T1000 (cell line): ENCODE data around the gene ERG28.

Experiments used
- DNase-seq: peaks from one replicate; lab custom pipeline; 2025; ENCODE audit warnings: mixed read lengths; lab: John Stamatoyannopoulos, UW

Gene ERG28

DNA sequence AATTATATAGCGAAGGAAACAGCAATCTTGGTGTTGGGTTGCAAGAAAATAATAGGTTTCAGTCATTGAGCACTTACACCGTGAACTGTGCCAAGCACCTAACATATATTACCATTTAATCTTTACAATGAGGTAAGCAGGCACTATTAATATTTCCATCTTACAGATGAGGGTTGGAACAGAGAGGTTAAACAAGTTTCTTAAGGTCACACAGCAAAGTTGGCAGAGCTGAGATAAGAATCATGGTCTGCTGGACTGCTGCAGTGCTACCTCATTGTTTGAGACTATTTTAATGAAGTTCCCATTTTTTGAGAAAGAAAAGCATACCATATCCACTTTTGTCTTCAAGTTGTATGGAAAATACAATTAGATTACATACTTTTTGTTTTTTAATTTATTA, 1.7 kb downstream of the ERG28 start:
- DNase-seq: no peak

DNA sequence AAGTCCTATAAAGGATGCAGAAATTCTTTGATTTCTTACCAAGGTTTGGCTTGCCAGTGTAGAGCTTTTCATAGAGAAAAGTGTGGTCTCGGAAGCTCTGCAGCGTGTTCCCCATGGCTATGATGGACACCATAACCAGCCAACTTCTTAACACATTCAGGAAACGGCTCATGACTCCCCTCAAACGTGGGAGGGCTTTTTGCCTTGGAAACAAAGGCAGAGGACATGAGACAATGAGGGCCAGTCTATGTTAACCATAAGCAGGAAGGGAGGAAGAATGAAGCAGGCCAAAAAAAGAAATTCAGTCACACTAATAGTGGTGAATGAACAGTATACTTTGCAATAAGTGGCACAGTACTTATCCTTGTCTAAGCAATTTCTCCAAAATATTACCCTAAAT, 3.3 kb downstream of the ERG28 start:
- no peak for DNase-seq

DNA sequence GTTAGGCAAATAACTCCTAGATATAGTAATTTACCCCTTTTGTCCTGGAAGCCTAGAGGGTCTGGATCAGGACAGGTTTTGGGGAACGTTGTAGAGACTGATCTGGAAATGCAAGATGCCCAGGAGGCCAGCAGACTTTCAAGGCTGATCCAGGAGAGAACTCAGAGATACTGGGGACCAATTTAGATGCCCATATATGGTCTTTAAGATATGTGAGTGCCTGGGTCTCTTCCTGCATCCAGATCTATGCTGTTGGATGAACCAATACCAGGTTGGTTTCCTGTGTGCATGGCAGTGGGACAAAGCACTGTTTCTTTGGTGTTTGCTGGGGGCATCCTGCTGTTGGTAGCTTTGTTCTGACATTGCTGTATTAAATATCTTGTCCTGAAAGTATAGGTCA, 5.4 kb downstream of the ERG28 start:
- no peak for DNase-seq

DNA sequence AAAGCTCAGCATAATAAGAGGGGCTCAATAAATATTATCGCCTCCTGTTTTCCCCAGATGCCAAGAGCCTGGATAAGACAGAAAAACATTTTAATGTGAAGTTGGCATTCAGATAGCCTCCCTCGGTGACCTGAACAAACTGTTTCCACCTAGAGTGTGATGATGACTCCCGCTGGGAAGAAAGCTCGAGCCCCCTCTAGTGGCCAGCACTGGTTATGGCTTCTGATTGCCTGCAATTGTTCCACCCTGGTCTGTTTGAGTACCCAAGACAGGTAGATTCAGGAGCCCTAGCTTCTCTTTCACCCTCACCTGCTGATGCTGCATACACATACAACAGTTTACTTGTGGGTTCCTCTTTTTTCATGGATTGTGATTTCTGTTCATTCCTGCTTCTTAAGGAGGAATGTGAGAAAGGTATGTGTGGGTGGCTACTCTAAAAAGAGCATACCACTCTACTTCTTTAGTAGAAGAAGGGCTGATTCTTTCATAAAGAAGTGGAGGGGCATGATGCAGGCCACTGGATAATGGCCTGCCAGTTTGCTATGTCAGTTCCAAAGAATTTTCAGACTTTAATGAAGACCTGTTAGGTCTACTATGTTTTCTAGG, 6.4 kb downstream of the ERG28 start:
- DNase-seq: peak; percentile 55

DNA sequence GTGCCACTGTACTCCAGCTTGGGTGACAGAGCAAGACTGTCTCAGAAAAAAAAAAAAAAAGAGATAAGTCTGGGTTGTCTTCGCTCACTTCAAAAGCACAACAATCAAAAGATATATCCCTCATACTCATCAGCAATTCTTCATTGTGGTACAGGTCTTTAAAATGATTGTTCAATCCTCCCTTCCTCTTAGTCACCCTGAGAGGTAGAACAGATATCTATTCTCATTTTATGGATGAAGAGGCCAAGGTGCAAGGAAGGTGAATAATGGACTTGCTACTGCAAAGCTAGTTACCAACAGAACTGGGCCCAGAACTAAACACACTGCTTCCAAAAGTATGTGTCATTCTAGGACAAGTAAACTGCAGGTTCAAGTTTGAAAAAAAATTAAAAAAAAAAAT, 7.1 kb downstream of the ERG28 start:
- DNase-seq: no peak

DNA sequence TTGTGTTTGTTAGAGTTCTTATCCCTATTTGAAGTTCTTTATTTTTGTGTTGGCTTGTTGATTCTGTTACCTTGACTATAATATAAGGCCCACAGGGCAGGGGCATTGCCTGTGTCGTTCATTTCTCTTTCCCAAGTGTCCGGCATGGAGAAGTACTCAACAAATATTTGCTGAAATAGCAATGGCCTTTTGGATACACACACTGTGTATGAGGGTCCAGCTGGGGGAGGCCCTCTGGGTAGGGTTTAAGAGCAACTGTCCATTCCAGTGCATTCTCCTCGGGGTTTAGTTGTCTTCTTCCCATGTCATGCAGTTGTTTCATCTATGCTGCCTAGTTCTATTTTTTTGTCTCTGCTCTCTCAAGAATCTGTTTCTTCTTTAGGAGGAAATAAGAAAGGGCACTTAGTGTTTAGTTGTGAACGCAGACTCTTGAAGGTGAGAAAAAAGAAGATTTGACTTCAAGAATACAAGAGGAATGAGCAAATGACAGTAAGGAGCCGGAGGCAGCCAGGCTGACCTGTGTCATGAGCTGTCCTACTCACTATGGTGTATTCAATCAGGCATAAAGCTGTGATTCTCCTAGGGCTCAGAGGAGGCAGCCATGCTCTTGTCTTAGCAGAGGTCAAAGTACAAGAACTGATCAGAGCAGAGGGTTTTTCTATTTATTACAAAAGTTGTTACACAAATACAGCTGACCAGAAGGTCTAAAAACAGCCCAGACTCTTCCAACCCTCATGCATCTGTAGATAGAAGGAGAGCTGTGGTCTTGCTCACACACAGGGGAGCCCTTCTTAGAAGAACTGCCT, 10.2 kb downstream of the ERG28 start:
- DNase-seq: no peak

DNA sequence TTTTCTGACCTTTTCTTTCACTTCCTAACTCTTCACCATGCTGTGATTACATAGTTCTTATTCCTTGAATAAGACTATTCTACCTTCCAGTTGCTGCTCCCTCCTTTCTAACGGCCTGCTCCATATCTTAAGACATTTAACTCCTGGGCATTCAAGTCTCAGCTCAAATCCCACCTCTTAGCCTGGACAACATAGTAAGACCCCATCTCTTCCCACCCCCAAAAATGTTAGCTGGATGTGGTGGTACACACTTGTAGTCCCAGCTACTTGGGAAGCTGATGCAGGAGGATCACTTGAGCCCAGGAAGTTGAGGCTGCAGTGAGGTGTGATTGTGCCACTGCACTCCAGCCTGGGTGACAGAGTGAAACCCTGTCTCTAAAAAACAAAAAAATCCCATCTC, 10.9 kb downstream of the ERG28 start:
- no peak for DNase-seq

DNA sequence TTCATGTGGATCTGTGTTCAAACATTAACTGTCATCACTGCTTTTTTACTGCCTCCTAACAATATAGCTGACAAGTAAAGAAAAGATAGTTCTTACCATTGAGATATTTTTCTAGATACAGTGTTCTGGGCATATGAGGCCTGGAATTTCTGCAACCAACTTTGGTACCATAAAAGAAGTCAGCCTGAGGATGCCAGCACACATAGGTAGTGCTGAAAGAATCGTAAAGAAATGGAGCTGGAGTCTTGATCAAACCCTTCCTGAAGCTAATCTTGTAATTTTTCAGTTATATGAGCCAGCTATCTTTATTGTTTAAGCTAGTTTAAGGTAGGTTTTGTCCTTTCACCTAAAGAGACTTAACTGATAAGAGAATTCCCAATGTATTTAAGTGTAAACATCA, 11.3 kb downstream of the ERG28 start:
- DNase-seq: no peak

DNA sequence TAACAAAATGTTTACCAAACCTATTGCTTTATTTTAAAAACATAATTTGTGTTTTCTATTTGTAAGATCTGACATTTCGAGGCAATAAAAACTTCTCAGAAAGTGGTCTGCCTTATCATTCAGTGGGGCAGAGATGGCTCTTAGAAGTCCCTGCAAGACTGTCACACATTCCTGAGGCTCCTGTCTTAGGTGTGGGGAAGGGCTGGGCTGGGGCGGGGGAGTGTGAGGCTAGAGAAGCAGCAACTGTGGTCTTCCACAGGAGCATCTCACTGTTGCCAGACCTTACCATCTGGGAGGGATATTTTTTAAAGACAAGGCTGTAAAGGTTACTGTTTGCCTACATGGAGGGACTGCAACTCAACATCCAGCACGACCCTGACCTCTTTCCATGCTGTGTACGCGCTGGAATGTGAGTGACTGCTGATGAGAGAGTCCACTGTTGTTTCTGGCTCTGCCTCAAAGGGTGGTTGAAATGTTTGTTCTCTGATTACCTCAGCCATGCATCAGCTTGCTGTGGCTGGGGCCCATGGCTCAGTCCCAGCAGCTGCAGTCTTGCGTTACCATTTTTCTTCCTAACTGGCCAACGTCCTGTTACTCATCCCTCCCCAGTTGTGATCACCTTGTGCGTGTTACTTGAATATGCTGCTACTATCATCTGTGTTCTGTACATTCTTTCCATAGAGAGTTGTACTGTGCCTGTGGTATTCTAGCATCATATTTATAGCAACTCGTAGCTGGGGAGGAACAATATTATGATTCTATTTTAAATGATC, 12.4 kb downstream of the ERG28 start:
- DNase-seq: peak; percentile 72

DNA sequence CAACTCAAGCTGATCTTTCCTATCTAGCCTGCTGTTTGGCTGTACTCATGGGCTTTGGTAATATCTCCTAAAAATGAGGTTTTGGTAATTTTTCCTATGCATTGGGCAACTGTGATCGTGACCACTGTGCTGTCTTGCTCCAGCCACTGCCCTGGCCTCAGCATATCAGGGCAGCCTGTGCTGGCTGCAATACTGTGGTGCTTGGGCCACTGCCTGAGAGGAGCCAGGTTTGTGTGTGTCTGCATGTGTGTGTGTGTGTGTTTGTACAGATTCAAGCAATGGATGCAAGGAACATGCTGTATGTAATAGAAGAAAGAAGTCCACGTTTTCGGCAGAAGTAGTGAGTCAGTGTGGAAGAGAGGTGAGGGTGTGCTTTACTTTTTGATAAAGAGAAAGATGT, 13.0 kb downstream of the ERG28 start:
- DNase-seq: no peak

DNA sequence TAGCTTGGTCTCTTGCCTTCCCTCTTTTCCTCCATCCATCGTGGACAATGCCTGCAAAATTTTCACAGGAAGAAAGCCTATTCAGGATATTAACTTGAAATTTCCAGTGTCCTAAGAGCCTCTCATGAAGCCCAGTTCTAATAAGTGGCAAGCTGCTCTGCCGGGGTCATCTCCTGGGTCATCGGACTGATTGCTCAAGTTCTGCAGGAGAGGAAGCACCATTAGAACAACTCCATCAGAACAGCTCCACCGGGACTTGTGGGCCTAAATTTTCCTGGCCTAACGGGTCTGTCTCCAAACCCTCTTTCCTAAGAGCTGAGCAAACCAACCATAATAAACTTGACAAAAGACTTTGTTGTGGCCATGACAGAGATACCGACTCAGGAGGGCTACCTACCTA, 13.9 kb downstream of the ERG28 start:
- no peak for DNase-seq

DNA sequence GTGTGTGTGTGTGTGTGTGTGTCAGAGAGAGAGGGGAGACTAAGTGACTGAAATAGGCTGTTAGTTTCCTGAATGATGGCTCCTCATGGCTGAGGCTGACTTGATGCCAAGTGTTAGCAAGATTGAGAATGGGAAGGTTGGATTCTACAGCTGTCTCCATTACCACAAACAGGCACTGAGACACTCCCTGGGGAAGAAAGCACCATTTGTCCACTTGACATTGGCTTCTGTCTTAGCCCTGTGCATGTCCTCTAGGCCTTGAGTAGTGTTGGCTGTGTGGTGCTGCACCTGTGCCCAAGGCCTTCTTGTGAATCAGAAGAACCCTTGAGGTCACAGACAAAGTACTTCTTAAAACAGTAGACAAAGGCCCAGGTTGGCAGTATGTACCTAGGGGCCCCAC, 15.6 kb downstream of the ERG28 start:
- no peak for DNase-seq

DNA sequence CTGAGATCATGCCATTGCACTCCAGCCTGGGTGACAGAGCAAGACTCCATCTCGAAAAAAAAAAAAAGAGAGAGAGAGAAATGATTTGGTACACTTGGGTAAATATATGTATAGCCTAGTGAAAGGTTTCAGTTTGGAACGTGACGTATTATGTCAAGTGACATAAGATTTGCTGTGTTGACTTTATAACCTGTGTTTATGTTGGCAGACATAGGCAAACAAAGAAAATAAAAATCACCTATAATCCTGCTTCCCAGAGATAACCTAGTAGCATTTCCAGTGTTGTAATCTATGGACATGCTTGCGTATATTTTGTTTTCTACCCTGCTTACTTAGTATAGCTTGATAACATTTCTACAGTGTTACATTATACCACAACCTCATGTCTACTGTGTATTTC, 16.7 kb downstream of the ERG28 start:
- DNase-seq: no peak

DNA sequence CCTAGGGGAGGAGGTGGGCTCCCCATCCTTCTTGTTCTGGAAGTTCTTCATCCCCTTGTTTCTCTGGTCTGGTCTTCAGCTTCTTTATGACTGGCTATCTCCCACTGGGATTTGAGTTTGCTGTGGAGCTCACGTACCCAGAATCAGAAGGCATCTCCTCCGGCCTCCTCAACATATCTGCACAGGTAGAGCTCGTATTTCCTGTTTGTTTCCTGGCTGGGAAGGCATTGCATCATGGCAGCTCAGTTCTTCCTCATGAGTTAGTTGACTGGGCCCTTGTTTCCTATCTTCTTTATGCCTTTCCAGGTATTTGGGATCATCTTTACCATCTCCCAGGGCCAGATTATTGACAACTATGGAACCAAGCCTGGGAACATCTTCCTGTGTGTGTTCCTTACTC, 19.8 kb downstream of the ERG28 start:
- no peak for DNase-seq

DNA sequence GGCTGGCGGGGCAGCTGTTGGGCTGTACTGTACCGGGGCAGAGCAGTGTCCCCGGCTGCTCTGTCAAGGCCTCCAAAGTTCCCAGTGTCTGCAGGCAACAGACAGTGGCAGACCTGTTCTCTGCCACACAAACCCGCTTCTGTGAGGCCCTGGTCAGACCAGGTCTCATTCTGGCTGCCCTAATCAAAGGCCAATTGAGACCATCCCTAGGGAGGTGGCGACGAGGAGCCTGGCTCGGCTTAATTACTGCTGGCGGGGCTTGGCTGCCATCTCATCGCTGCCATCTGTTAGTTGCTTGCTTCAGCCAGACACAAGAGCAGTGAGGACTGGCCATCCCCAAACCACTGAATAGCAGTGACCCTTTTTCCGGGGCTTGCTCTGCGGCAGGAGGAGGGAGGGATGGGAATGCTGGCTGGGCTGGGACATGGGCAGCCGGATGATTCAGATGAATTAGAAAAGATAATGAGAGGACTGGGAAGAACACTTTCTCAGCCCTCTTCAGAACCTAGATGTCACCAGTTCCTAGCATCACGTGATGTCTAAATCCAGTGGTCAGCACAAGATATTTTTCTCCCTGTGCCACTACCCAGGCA, 24.5 kb downstream of the ERG28 start:
- no peak for DNase-seq

DNA sequence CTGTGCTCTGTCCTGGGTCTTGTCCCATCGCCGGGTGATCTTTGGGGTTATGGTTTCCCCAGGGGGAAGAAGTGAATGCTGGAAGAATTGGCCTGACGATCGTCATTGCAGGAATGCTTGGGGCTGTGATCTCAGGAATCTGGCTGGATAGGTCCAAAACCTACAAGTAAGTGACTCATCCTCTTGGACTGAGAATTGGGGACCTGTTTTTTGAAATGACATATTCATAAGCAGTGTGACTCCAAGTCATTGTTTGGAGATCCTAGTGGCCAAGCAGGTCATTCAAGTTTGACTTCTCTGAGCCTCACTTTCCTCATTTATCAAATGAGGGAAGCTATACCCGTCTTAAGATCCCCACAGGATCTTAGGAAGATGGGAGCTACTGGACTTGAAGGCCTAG, 25.8 kb downstream of the ERG28 start:
- no peak for DNase-seq

DNA sequence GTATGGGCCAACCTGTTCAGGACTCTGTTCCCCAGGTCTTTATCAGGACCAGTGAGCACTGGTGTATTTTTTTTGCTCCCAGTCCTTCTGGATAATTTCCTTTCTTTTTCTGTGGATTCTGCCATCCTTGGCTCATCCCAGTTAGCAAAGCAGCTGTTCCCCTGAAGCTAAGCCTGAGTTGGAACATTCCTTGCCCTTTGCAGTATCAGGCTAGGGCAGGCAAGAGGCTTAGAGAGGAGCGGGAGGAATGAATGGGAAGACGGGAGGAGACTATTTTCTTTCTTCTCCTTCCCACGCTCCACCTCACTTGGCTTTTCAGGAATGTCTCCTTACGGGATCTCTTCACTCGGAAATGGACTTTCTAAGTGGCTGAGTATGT, 29.2 kb downstream of the ERG28 start:
- DNase-seq: no peak

DNA sequence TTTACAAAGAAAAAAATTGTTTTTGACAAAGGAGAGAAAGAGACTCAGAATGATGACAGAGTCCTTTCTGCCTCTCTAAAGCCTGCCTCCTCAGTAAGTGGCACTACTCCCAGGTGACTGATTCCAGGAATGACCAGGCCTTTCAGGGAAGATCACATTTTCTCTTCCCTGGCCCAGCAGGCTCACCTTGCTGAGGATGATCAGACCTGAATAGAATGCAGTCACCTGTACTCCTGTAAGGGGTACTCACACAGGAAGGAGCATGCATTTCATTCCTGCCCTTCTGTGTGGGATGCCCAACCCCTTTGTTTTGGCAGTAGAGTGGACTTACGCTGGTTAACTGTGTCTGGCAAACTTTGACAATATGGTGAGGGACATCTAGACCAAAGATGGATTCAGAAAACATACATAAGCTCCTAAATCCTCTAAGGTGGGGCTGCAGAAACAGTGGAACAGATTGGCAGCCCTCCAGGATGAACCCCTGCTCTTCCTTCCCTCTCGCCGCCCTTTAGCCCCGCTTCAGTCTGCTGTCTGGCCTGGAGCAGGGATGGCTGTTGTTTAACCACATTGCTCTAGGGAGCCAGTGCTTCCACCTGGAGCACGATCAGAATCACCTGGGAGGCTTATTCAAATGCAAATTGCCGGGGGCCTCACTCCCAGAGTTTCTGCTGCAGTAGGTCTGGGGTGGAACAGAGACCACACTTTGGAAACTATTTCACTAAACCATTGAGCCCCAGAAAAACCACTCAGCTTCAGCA, 29.8 kb downstream of the ERG28 start:
- DNase-seq: no peak

DNA sequence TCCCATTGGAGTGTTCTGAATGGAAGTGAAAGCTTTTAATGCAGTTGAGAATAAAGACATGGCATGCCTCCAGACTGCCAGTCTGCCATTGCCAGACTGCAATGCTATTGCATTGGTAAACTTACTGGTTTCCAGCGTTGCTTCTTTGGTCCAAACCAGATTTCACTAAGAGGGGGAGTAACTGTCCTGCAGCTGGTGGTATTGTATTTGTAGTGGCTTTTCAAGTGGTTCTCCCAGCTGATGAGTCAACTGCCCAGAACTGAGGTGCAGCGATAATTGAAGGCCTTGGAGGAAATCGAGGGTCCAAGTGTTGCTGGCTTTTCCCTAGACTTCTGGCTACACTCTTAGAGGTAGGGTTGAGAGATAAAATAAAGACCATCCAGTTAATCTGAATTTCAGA, 31.9 kb downstream of the ERG28 start:
- no peak for DNase-seq

DNA sequence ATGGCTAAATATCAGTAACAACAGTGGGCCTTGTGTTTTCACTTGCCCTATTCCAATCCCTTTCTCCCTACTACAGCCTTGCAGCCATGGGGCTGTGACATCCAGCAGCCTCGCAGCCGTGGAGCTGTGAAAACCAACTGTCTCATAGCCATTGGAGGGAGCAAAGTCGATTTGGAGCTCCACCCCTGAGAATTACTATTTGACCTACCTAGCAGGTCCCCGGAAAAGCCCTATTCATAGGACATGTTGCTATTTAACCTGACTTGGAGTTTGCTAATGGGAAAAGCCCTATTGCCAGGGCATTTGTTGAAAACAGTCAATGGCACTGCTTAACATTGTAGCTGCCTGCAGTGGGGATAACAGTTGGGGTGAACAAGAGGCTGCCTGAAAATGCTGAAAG, 33.3 kb downstream of the ERG28 start:
- DNase-seq: no peak

DNA sequence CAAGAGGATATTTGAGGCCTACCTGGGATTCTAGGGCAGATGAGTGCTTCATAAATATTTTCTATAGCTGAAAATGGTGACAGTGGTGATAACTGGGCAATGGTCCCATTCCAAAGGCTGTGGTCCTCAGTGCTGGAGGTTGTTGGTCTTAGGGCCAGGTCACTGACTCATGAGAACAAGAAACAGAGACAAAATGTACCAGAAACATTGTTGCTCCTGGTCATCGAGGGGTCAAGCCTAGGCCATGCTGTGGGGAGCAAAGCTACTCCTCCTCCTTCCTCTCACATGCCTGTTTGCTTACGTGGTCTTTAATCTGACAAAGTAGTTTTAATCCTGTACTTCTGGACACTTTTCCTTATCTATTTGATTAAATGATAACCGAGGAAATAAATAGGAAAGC, 33.8 kb downstream of the ERG28 start:
- no peak for DNase-seq

DNA sequence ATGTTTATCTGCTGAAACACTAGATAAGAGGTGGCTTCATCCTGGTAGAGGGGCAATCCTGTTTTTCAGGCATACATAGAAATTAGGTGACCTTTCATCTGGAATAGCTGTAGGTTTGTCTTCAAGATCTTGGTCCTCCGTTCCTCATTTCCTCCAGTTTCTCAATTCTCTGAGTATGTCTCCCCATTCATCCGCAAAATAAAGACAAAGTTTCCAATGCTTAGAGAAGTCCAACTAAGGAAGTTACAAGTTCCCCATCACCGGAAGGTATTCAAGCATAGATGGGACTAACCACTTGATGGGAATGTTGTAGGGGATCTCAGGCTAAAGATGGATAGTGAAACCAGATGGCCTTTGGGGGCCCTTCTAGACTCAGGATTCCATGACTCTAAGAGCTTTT, 34.3 kb downstream of the ERG28 start:
- no peak for DNase-seq
